Measurements from ENCODE around the gene COX6B2. TPM values are rescaled to one million over a fixed set of nuclear protein-coding genes. Genes with fewer than 3 reads are reported as not detected.

The COX6B2 gene
- total and polyA plus RNA-seq, 4 experiments from 2014 or later: 0.38 TPM; not detected in 3

GRCh38 chr19:55386493-55386971 lies 32.0 kb upstream of the COX6B2 start:
- intact Hi-C loops (cut with micrococcal nuclease): loop anchor here (10.0 kb wide), 1 partner anchor 238 kb away; the partner anchor contains the start of gene ZNF784
- Mint-ChIP-seq H3K36me3 (peaks cover 21 to 54% of the 10 kb centered on the region in 2 donors), H3K4me1 (peaks cover 37 to 89% (median 66%) of the 10 kb centered on the region in 4 donors), H3K4me3 (peak overlapping the region; percentile 99 to 100 (median 100)), H3K9me3 (peaks cover 0 to 9% (median 0%) of the 10 kb centered on the region in 8 donors), H3K27ac (peak overlapping the region; percentile 98 to 100 (median 99)), H3K27me3 (no peaks in the 10 kb centered on the region)
- CTCF ChIA-PET (ENCODE audit: partially characterized antibody): interaction anchor here (2.7 kb wide), 1 partner anchor 84 kb away, joined by 9 read pairs; no protein-coding TSS in a partner anchor
- H3K9me3 ChIP-seq (ENCODE audit: control insufficient read depth in 1 of 2, low read length in 2 of 2): no peaks in the 10 kb centered on the region
- DNase-seq: no peak
- H3K4me1 ChIP-seq (ENCODE audit: insufficient read depth, low read length): peaks cover 68% of the 10 kb centered on the region
- peaks cover 42% of the 10 kb centered on the region for H3K36me3 ChIP-seq (ENCODE audit: insufficient read depth, low read length)
- H3K4me3 ChIP-seq (ENCODE audit: low read length in 2 of 2): peak overlapping the region; percentile 85 to 88
- H3K27me3 ChIP-seq (ENCODE audit: insufficient read depth, low read length): no peaks in the 10 kb centered on the region
- POLR2A ChIA-PET (ENCODE audit: partially characterized antibody): interaction anchor here (0.9 to 12.9 kb wide), 10 partner anchors 10 to 132 kb away, joined by 3 to 247 read pairs (median 4); partner anchors contain the start of genes ISOC2, KMT5C, UBE2S and ZNF628
- H3K27ac ChIP-seq (ENCODE audit: low read depth, low read length): peak overlapping the region; percentile 94

- ChIA-PET POLR2A (ENCODE audit: partially characterized antibody) (interaction anchor here (0.9 to 12.9 kb wide), 6 partner anchors 20 to 130 kb away, joined by 3 to 247 read pairs (median 5); partner anchors contain the start of genes KMT5C, UBE2S and ZNF628), CTCF (ENCODE audit: partially characterized antibody) (interaction anchor here (2.7 kb wide), 1 partner anchor 84 kb away, joined by 9 read pairs; no protein-coding TSS in a partner anchor)
- Mint-ChIP-seq H3K27ac (peak within 1 kb of the TSS; percentile 98 to 100 (median 99)), H3K9me3 (peaks cover 0 to 9% (median 0%) of the 10 kb centered on the region in 8 donors), H3K4me3 (peak within 1 kb of the TSS; percentile 99 to 100 (median 100)), H3K27me3 (no peaks in the 10 kb centered on the region), H3K36me3 (peaks cover 21 to 54% of the 10 kb centered on the region in 2 donors), H3K4me1 (peaks cover 39 to 88% (median 63%) of the 10 kb centered on the region in 4 donors)
- Histone ChIP-seq H3K4me3 (ENCODE audit: low read length in 2 of 2) (peak within 1 kb of the TSS; percentile 85 to 88), H3K9me3 (ENCODE audit: control insufficient read depth in 1 of 2, low read length in 2 of 2) (no peaks in the 10 kb centered on the region), H3K27me3 (ENCODE audit: insufficient read depth, low read length) (no peaks in the 10 kb centered on the region), H3K27ac (ENCODE audit: low read depth, low read length) (peak within 1 kb of the TSS; percentile 94), H3K4me1 (ENCODE audit: insufficient read depth, low read length) (peaks cover 68% of the 10 kb centered on the region), H3K36me3 (ENCODE audit: insufficient read depth, low read length) (peaks cover 35% of the 10 kb centered on the region)
- DNase-seq: peak; percentile 98 to 100 (median 99)
- intact Hi-C loops (cut with micrococcal nuclease): loop anchor here (1.0 to 10.0 kb wide), 8 partner anchors 22 to 239 kb away; partner anchors contain the start of genes HSPBP1, KMT5C, PPP6R1 and ZNF784
These were observed 31.4 kb upstream of the COX6B2 start, which contains the start of gene RPL28 for GRCh38 chr19:55385724-55386492. Gene RPL28 (plus strand): TSS chr19:55385932. CDS start chr19:55386358, 426 bp downstream.

GRCh38 chr19:55384920-55385723 lies 30.6 kb upstream of the COX6B2 start:
- intact Hi-C loops (cut with micrococcal nuclease): loop anchor here (1.0 to 10.0 kb wide), 8 partner anchors 23 to 240 kb away; partner anchors contain the start of genes HSPBP1, KMT5C, PPP6R1 and ZNF784
- Mint-ChIP-seq H3K4me1 (peaks cover 36 to 82% (median 59%) of the 10 kb centered on the region in 4 donors), H3K36me3 (peaks cover 21 to 48% of the 10 kb centered on the region in 2 donors), H3K9me3 (peaks cover 0 to 9% (median 0%) of the 10 kb centered on the region in 8 donors), H3K27ac (peak overlapping the region; percentile 98 to 100 (median 99)), H3K27me3 (no peaks in the 10 kb centered on the region), H3K4me3 (peak overlapping the region; percentile 99 to 100 (median 100))
- H3K27ac ChIP-seq (ENCODE audit: low read depth, low read length): peak overlapping the region; percentile 94
- peak; percentile 96 to 98 (median 96) for DNase-seq
- H3K4me3 ChIP-seq (ENCODE audit: low read length in 2 of 2): peak overlapping the region; percentile 49 to 88
- ChIA-PET POLR2A (ENCODE audit: partially characterized antibody) (interaction anchor here (0.9 to 12.9 kb wide), 22 partner anchors 8 to 269 kb away, joined by 3 to 247 read pairs (median 5); partner anchors contain the start of genes HSPBP1, KMT5C, PPP1R12C and PPP6R1), CTCF (ENCODE audit: partially characterized antibody) (interaction anchor here (1.0 to 3.0 kb wide), 11 partner anchors 24 to 248 kb away, joined by 3 to 31 read pairs (median 5); partner anchors contain the start of genes KMT5C and PPP6R1)
- peaks cover 60% of the 10 kb centered on the region for H3K4me1 ChIP-seq (ENCODE audit: insufficient read depth, low read length)
- H3K9me3 ChIP-seq (ENCODE audit: control insufficient read depth in 1 of 2, low read length in 2 of 2): no peaks in the 10 kb centered on the region
- H3K36me3 ChIP-seq (ENCODE audit: insufficient read depth, low read length): peaks cover 28% of the 10 kb centered on the region
- H3K27me3 ChIP-seq (ENCODE audit: insufficient read depth, low read length): no peaks in the 10 kb centered on the region

- peaks cover 0 to 9% (median 0%) of the 10 kb centered on the region in 8 donors for H3K9me3 Mint-ChIP-seq
- peak within 1 kb of the TSS; percentile 98 to 100 (median 99) for H3K27ac Mint-ChIP-seq
- ChIA-PET CTCF (ENCODE audit: partially characterized antibody) (interaction anchor here (0.9 to 3.0 kb wide), 13 partner anchors 25 to 249 kb away, joined by 3 to 31 read pairs (median 5); partner anchors contain the start of genes HSPBP1, KMT5C and PPP6R1), POLR2A (ENCODE audit: partially characterized antibody) (interaction anchor here (0.7 to 12.9 kb wide), 29 partner anchors 9 to 304 kb away, joined by 3 to 247 read pairs (median 4); partner anchors contain the start of genes HSPBP1, IL11, ISOC2 and KMT5C)
- H3K27me3 Mint-ChIP-seq: no peaks in the 10 kb centered on the region
- peak; percentile 36 to 53 (median 43) for DNase-seq
- no peaks in the 10 kb centered on the region for H3K9me3 ChIP-seq (ENCODE audit: control insufficient read depth in 1 of 2, low read length in 2 of 2)
- H3K36me3 Mint-ChIP-seq: peaks cover 15 to 42% of the 10 kb centered on the region in 2 donors
- peaks cover 31 to 74% (median 52%) of the 10 kb centered on the region in 4 donors for H3K4me1 Mint-ChIP-seq
- H3K27ac ChIP-seq (ENCODE audit: low read depth, low read length): peak within 1 kb of the TSS; percentile 94
- H3K36me3 ChIP-seq (ENCODE audit: insufficient read depth, low read length): peaks cover 26% of the 10 kb centered on the region
- H3K27me3 ChIP-seq (ENCODE audit: insufficient read depth, low read length): no peaks in the 10 kb centered on the region
- intact Hi-C loops (cut with micrococcal nuclease): loop anchor here (2.0 to 10.0 kb wide), 2 partner anchors 92 to 240 kb away; partner anchors contain the start of gene ZNF784
- peaks cover 52% of the 10 kb centered on the region for H3K4me1 ChIP-seq (ENCODE audit: insufficient read depth, low read length)
- peak within 1 kb of the TSS; percentile 99 to 100 (median 100) for H3K4me3 Mint-ChIP-seq
- H3K4me3 ChIP-seq (ENCODE audit: low read length in 2 of 2): peak within 1 kb of the TSS; percentile 49 to 88
These were observed 29.8 kb upstream of the COX6B2 start, which contains the start of gene TMEM238 for GRCh38 chr19:55384131-55384919. Gene TMEM238 (minus strand): TSS chr19:55384292. CDS start chr19:55384259, 33 bp downstream.

- Mint-ChIP-seq H3K36me3 (peaks cover 15 to 34% of the 10 kb centered on the region in 2 donors), H3K4me3 (peak overlapping the region; percentile 81 to 89 (median 86)), H3K27ac (peak overlapping the region in 6 of 7 donors; percentile 74 to 93 (median 90)), H3K9me3 (peaks cover 0 to 9% (median 0%) of the 10 kb centered on the region in 8 donors), H3K4me1 (peaks cover 26 to 66% (median 46%) of the 10 kb centered on the region in 4 donors), H3K27me3 (no peaks in the 10 kb centered on the region)
- Histone ChIP-seq H3K27me3 (ENCODE audit: insufficient read depth, low read length) (no peaks in the 10 kb centered on the region), H3K9me3 (ENCODE audit: control insufficient read depth in 1 of 2, low read length in 2 of 2) (no peaks in the 10 kb centered on the region), H3K4me3 (ENCODE audit: low read length in 2 of 2) (peak overlapping the region in 1 of 2 donors; percentile 40), H3K36me3 (ENCODE audit: insufficient read depth, low read length) (peaks cover 18% of the 10 kb centered on the region), H3K27ac (ENCODE audit: low read depth, low read length) (no peak overlapping the region), H3K4me1 (ENCODE audit: insufficient read depth, low read length) (peaks cover 44% of the 10 kb centered on the region)
- POLR2A ChIA-PET (ENCODE audit: partially characterized antibody): interaction anchor here (0.6 to 12.9 kb wide), 25 partner anchors 10 to 303 kb away, joined by 3 to 247 read pairs (median 5); partner anchors contain the start of genes HSPBP1, IL11, ISOC2 and KMT5C
- intact Hi-C loops (cut with micrococcal nuclease): loop anchor here (2.0 to 10.0 kb wide), 2 partner anchors 91 to 241 kb away; partner anchors contain the start of gene ZNF784
- DNase-seq: peak; percentile 35 to 57 (median 50)
- CTCF ChIA-PET (ENCODE audit: partially characterized antibody): interaction anchor here (0.9 to 3.0 kb wide), 13 partner anchors 37 to 248 kb away, joined by 3 to 31 read pairs (median 4); partner anchors contain the start of genes HSPBP1, KMT5C and PPP6R1
These were observed 29.0 kb upstream of the COX6B2 start for GRCh38 chr19:55383279-55384130.
